Measurements from ENCODE around the gene DAG1.

DNA sequence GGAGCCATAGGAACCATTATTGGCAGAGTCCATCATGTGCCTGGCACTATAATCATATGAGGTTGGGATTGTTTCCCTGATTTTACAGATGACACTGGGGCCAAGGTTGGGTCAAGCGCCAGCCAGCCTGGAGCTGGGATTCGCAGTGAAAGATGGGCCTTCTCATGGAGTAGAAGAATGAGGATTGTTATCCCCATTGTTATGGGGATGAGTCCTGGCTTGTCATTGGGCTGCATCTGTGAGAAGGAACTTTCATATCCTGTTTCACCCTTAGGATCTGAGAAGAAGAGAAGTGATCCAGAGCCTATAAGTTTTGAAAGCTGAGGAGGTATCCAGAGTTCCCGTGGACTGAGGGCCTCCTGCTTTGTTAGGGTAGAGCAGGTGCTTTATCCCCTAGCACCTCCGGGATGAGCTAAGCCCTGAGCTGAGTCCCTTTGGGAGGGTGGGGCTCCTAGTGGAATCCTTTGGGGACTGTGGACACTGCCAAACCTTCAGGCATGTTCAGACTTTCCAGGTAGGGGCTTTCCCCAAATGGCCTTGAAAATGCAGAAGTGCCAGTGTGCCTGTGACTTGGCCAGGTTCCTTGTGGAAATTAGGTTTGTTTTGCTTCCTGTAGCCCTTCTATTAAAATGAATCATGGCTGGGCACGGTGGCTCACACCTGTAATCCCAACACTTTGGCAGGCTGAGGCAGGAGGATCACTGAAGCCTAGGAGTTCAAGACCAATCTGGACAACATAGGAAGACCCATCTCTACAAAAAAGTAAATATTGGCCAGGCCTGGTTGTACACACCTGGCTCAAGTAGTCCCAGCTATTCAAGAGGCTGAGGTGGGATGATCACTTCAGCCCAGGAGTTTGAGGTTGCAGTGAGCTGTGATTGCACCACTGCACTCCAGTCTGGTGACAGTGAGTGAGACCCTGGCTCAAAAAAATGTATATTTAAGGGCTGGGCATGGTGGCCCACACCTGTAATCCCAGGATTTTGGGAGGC, 54.0 kb downstream of the DAG1 start:
- TF ChIP-seq CTCF (IDR thresholded peaks at IDR 0.05): no peak
- TF ChIP-seq EP300 (IDR thresholded peaks at IDR 0.05): no peak
- TF ChIP-seq POLR2A (IDR thresholded peaks at IDR 0.05): no peak
- TF ChIP-seq POLR2AphosphoS5 (IDR thresholded peaks at IDR 0.05): no peak

Data from sigmoid colon (tissue), 4 donors.